Erythroblast (primary cell): ENCODE results near the gene MAP2.

Source experiments
- GATA1 ChIP-seq: IDR thresholded peaks from 2 replicates; pipeline ENCODE4 v1.6.1; 2011; ENCODE audit warnings: low read depth, mild to moderate bottlenecking, control low read depth, low read length, moderate library complexity
- POLR2A ChIP-seq: IDR thresholded peaks from 2 replicates; pipeline ENCODE4 v1.6.1; 2011; ENCODE audit warnings: mild to moderate bottlenecking, low read length

GRCh38 chr2:209640358-209640757 lies 216.5 kb downstream of the MAP2 start:
- TF ChIP-seq POLR2A (no peak), GATA1 (no peak)
